Adipose tissue (tissue), 3 donors: ENCODE results near the gene CTSD. TPM values are rescaled to one million over a fixed set of nuclear protein-coding genes. Genes with fewer than 3 reads are reported as not detected.

Experiments used
- H3K27ac ChIP-seq: one replicate; pipeline ENCODE4 v1.5.1; 2013; ENCODE audit warnings: low read depth, low read length
- WGBS, 3 donors: extraction: QIAGEN DNeasy Blood & Tissue Kit; methylation state at CpG; one replicate each; pipeline ENCODE4 v1.1.7; 2013; 5-methylcytosine and 5-hydroxymethylcytosine counted together
- polyA plus RNA-seq, 3 donors: library from polyadenylated mRNA; stranded (reverse); fragments of 200-250 nt; gene quantifications; one replicate each; pipeline ENCODE4 v1.2.3, GENCODE V29; 2013
- donor health status: healthy with polysubstance abuse.
- donor health status: Bipolar disorder and iron deficiency.
- donor health status: healthy.

The CTSD gene
- polyA plus RNA-seq, 3 donors = 296 to 496 (median 355) TPM

DNA sequence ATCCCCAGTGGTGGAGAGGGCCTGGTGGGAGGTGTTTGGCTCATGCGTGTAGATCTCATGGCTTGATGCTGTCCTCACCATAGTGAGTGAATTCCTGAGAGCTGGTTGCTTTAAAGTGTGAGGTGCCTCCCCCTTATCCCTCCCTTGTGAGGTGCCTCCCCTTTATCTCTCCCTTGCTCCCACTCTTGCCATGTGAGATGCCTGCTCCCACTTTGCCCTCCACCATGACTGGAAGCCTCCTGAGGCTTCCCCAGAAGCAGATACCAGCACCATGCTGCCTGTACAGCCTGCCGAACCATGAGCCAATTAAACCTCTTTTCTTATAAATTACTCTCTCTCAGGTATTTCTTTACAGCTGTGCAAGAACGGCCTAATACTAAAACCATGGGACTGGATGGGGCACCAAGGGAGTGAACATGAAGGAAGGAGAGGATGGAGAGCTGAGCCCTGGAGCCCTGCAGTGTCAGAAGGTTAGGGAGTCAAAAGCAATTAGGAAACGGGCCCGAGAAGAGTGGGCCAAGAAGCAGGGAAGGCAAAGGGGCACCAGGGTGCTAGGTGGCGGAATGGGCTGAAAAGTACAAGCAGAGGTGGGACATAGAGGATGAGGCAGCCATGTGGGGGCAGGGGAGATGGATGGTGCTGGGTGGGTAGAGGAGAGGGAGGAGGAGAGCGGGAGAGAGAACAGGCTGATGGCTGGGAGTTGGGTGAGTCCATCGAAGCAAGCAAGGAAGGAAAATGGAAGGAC is 22.8 kb downstream of the CTSD start:
- WGBS, 3 donors = 80 to 86% (median 82%) methylated on average over 8 of the region's 8 CpGs
- no peak overlapping the region for H3K27ac ChIP-seq

DNA sequence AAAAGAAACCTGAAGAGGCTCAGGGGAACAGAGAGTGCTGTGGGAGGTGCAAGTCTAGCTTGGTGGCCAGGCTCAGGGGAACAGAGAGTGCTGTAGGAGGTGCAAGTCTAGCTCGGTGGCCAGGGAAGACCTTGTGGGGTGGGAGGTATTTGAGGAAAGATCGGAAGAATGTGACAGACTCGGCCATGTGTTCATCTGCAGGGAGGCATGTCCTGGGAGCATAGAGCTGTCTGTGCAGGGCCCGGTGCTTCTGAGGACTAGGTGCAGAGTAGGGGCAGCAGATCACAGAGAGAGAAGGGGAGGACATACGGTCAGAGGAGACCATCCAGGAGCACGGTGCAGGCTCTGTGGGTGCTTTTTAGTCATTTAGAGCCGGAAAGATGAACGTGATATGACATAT is 24.2 kb downstream of the CTSD start:
- no peak overlapping the region for H3K27ac ChIP-seq
- 68 to 77% (median 77%) methylated on average over 8 of the region's 8 CpGs for WGBS, 3 donors

- no peak overlapping the region for H3K27ac ChIP-seq
- 83 to 94% (median 92%) methylated on average over 10 of the region's 10 CpGs for WGBS, 3 donors
Observed at GRCh38 chr11:1738380-1738779, 25.3 kb downstream of the CTSD start.

- WGBS, 3 donors = 76 to 84% (median 80%) methylated on average over 6 of the region's 6 CpGs
- H3K27ac ChIP-seq = no peak overlapping the region
Observed at GRCh38 chr11:1737080-1737757, 26.5 kb downstream of the CTSD start.

DNA sequence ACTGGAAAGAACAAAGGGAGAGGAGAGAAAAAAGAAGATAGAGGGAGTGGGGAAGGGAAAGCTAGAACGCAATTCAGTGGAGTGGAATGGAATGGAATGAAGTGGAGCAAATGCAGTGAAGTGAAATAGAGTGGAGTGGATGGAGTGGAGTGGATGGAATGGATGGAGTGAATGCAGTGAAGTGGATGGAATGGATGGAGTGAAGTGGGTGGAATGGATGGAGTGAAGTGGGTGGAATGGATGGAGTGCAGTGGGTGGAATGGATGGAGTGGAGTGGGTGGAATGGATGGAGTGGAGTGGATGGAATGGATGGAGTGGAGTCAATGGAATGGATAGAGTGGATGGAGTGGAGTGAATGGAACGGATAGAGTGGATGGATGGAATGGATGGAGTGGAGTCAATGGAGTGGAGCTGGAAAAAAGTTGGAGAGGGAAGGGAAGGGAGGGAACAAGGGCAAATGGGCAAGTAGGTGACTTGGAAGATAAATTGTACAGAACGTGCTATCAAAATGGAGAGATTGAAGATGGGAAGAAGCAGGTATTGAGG is 27.2 kb downstream of the CTSD start:
- H3K27ac ChIP-seq = no peak overlapping the region
- WGBS, 3 donors = 62 to 72% (median 72%) methylated on average over 3 of the region's 3 CpGs

GRCh38 chr11:1735271-1735670 is 28.5 kb downstream of the CTSD start:
- H3K27ac ChIP-seq = no peak overlapping the region
- WGBS, 3 donors = 73 to 77% (median 77%) methylated on average over 16 of the region's 16 CpGs

DNA sequence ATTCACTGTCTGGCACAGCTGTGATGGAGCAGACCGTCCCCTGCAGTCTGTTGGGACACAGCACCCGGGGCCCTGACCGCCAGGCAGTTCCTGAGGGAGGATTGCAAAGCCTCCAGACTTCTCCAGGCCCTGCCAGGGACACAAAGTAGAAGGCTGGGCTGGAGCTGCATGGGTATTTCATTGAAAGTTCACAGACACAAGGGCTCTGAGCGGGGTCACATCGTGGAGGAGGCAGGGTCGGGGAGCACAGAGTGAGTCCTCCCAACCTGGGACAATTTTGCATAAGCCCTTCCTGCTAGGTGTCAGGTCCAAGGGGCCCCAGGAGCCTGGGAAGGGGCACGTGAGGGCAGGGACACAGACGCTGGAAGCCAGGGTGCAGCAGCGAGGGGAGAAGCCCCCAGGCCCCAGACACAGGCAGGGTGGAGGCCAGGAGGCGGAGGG is 29.1 kb downstream of the CTSD start:
- whole genome bisulfite sequencing, 3 donors = 42 to 63% (median 50%) methylated on average over 10 of the region's 10 CpGs

GRCh38 chr11:1733716-1734640 is 29.7 kb downstream of the CTSD start:
- WGBS, 3 donors = 65 to 75% (median 68%) methylated on average over 28 of the region's 28 CpGs
- no peak overlapping the region for H3K27ac ChIP-seq

More for the DNA sequence above, 29.1 kb downstream of the CTSD start:
- no peak overlapping the region for H3K27ac ChIP-seq

GRCh38 chr11:1733009-1733715 is 30.6 kb downstream of the CTSD start:
- 50 to 77% (median 77%) methylated on average over 14 of the region's 14 CpGs for WGBS, 3 donors
- no peak overlapping the region for H3K27ac ChIP-seq

GRCh38 chr11:1732418-1733008 is 31.2 kb downstream of the CTSD start:
- H3K27ac ChIP-seq = no peak overlapping the region
- 22 to 57% (median 43%) methylated on average over 13 of the region's 13 CpGs for WGBS, 3 donors

DNA sequence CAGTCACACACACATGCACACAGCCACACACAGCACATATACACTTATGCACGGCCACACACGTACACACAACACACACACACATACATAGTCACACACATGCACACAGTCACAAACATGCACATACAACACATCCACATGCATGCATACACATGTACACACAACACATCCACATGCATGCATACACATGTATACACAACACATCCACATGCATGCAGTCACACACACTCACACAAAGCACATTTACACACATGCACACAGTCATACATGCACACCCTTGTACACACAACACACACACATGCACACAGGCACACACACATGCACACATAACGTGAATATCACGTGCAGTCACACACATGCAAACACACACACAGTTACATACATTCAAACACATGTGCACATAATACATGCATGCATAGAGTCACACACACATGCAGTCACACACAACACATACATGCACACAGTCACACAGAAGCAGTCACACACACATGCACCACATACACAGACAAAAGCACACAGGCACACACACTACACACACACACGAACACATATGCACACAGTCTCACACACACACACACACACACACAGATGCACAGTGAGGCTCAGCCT is 32.2 kb downstream of the CTSD start:
- no peak overlapping the region for H3K27ac ChIP-seq
- 84 to 90% (median 89%) methylated on average over 5 of the region's 5 CpGs for WGBS, 3 donors

DNA sequence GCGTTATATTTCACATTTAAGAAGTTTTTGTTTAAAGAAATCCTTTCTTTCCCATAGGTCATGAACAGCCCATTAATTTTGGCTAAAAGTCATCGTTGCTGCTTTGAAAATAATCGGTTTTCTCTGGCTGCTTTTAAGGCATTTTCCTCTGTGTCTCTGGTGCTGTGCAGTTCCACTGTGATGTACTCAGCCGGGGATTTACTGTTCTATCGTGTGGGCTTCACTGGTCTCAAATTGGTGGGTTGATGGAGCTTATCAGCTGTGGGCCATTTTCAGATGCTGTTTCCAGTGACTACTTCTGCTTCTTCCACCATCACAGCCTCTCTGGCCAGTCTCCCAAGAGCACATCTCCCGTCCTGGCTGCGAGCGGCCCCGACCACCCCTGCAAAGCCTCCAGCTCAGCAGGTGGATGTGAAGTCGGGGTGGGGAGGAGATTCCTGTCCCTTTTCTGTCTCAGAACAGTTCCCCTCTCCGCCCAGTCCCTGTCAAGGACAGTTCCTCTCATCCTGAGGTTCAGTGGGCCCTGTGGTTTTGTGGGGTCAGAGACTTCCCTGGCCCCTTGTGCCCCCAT is 33.6 kb downstream of the CTSD start:
- 47 to 55% (median 52%) methylated on average over 11 of the region's 11 CpGs for WGBS, 3 donors

DNA sequence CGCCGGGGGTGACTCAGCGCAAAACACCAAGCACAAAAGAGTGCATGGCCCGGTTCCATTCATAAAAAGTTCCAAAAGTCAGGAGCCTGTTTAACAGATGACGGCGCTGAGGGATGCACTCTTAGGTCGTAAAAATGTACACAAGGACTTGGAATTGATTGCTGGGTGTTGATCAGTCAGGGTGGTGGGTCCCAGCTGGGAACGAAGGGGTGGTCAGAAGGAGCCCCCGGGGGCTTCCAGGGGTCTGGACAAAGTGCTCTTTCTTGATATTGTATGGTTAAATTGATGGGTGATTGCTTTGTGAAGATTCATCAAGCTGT is 34.1 kb downstream of the CTSD start:
- 61 to 71% (median 63%) methylated on average over 9 of the region's 9 CpGs for WGBS, 3 donors
- H3K27ac ChIP-seq = no peak overlapping the region

More for the DNA sequence above, 33.6 kb downstream of the CTSD start:
- no peak overlapping the region for H3K27ac ChIP-seq

GRCh38 chr11:1728931-1729691 is 34.6 kb downstream of the CTSD start:
- WGBS, 3 donors = 66 to 75% (median 71%) methylated on average over 25 of the region's 25 CpGs

DNA sequence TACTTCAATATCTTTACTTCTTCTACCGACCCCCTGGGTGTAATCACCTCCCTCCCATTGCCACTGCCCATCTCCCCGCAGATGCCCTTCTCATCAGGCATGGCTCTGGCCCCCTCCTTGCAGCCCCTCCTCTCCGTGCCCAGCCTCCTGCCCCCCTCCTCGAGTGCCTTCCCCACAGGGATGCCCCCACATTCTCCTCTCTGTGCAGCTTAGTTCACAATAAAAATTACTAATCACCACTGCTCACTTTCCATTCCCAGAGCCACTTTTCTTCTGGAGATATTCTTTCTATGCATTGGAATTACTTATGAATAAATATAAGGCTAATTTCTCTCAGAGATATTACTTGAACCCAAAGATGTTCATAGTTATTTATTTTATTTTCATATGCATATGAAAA is 35.4 kb downstream of the CTSD start:
- 59 to 71% (median 61%) methylated on average over 4 of the region's 4 CpGs for WGBS, 3 donors
- H3K27ac ChIP-seq = no peak overlapping the region

More at GRCh38 chr11:1728931-1729691, 34.6 kb downstream of the CTSD start:
- H3K27ac ChIP-seq = no peak overlapping the region

DNA sequence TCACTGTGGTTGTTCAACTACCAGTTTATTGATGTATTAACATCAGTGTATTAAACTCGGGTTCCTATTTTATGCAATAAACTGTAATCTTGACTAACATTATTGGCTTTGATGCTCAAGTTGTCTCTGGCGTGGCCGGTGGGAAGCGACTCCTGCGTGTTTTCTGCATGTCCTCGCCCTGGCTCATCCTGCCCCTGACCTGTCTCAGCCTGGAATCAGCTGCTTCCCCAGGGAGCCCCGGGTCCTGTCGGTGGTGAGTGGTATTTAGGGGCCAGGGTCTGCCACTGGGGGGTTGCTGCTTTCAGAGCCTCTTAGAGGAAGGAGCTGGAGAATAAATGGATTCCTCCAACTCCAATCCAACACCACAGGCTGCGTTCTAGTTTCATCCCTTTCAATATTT is 35.9 kb downstream of the CTSD start:
- H3K27ac ChIP-seq = no peak overlapping the region
- whole genome bisulfite sequencing, 3 donors = 70 to 79% (median 76%) methylated on average over 9 of the region's 9 CpGs
